ENCODE results near the gene SSBP3.

DNA sequence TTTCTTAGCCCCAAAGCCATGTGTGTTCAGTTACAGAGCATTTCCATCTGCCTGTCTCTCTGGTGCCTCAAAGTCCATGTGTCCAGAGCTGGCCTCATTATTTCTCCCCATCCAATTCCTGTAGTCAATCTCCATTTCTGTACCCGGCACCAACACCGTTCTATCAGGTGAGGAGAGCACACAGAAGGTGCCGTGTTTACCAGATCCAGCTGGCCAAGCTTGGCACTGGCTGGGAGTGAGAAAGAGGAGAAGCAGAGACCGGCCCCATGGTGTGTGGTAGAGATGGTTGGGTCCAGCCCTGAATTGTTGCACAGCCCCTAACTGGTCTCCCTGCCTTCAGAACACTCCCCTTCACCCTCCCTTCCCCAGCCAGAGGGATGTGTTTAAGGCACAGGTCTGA, 7.5 kb upstream of the SSBP3 start:
- TF ChIP-seq, protein P1, sequence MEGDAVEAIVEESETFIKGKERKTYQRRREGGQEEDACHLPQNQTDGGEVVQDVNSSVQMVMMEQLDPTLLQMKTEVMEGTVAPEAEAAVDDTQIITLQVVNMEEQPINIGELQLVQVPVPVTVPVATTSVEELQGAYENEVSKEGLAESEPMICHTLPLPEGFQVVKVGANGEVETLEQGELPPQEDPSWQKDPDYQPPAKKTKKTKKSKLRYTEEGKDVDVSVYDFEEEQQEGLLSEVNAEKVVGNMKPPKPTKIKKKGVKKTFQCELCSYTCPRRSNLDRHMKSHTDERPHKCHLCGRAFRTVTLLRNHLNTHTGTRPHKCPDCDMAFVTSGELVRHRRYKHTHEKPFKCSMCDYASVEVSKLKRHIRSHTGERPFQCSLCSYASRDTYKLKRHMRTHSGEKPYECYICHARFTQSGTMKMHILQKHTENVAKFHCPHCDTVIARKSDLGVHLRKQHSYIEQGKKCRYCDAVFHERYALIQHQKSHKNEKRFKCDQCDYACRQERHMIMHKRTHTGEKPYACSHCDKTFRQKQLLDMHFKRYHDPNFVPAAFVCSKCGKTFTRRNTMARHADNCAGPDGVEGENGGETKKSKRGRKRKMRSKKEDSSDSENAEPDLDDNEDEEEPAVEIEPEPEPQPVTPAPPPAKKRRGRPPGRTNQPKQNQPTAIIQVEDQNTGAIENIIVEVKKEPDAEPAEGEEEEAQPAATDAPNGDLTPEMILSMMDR (IDR thresholded peaks at IDR 0.05): no peak
- TF ChIP-seq POLR2A (IDR thresholded peaks at IDR 0.05): no peak

Measured in body of pancreas (tissue), 4 donors.